Caco-2 (cell line): ENCODE data around the gene NBEAL2. TPM values are rescaled to one million over a fixed set of nuclear protein-coding genes. Genes with fewer than 3 reads are reported as not detected.

Source experiments
- BruUV-seq: library from RNA; stranded (reverse); fragments of 400-500 nt; replicated peaks from 2 replicates; lab custom pipeline; 2021; lab: Mats Ljungman, UMichigan
- CTCF ChIA-PET: fragments of 300-600 bp; sonication (Branson Sonifier 250); formaldehyde crosslinking; loops from one replicate; lab custom pipeline; 2022; ENCODE audit warnings: antibody characterized with exemption; lab: Charles Lee
- POLR2A ChIA-PET: fragments of 300-600 bp; sonication (Branson Sonifier 250); formaldehyde crosslinking; loops from one replicate; lab custom pipeline; 2022; ENCODE audit warnings: antibody characterized with exemption; lab: Charles Lee
- DNase-seq, 2 experiments: peaks; one replicate each; pipeline versions ENCODE4 v3.0.0 to v3.0.0-alpha.2; 2020 to 2022
- H3K27me3 ChIP-seq: replicated peaks from 2 replicates; pipeline ENCODE4 v1.6.0; 2011; ENCODE audit warnings: low read length; ENCODE audit not compliant: control insufficient read depth, insufficient read depth
- H3K36me3 ChIP-seq: 2 replicates; pipeline ENCODE4 v1.5.1; 2011; ENCODE audit warnings: low read length; ENCODE audit not compliant: control insufficient read depth, insufficient read depth
- H3K4me1 ChIP-seq: fragments of 250-450 bp; sonication (Bioruptor Pico); 2 replicates; pipeline ENCODE4 v1.5.1; 2020; ENCODE audit warnings: mild to moderate bottlenecking
- H3K4me3 ChIP-seq: 2 replicates; pipeline ENCODE4 v1.5.1; 2011; ENCODE audit warnings: low read depth, mild to moderate bottlenecking, control low read depth, low read length
- H3K9me3 ChIP-seq: fragments of 250-450 bp; sonication (Bioruptor Pico); 2 replicates; pipeline ENCODE4 v1.5.1; 2020; ENCODE audit warnings: mild to moderate bottlenecking, moderate library complexity
- H3K27ac Mint-ChIP-seq: one replicate; pipeline ENCODE4 v1.8.0; 2022; ENCODE audit warnings: mixed read lengths; ENCODE audit not compliant: unreplicated experiment
- H3K27me3 Mint-ChIP-seq: one replicate; pipeline ENCODE4 v1.8.0; 2022; ENCODE audit warnings: mixed read lengths; ENCODE audit not compliant: insufficient read depth, unreplicated experiment
- H3K36me3 Mint-ChIP-seq: one replicate; pipeline ENCODE4 v1.8.0; 2022; ENCODE audit warnings: mild to moderate bottlenecking, mixed read lengths; ENCODE audit not compliant: insufficient read depth, unreplicated experiment
- H3K4me1 Mint-ChIP-seq: one replicate; pipeline ENCODE4 v1.8.0; 2022; ENCODE audit warnings: low read depth, mixed read lengths; ENCODE audit not compliant: unreplicated experiment
- H3K4me3 Mint-ChIP-seq: one replicate; pipeline ENCODE4 v1.8.0; 2022; ENCODE audit warnings: mild to moderate bottlenecking, moderate library complexity, mixed read lengths; ENCODE audit not compliant: unreplicated experiment
- H3K9me3 Mint-ChIP-seq: one replicate; pipeline ENCODE4 v1.8.0; 2022; ENCODE audit warnings: mixed read lengths; ENCODE audit not compliant: unreplicated experiment
- CTCF ChIP-seq, 2 experiments: fragments of 200-600 bp in 1 of 2; IDR thresholded peaks; 1 replicate in 1 of 2; 2 replicates in 1 of 2; pipeline versions ENCODE4 v1.5.1 to v1.8.0; 2011 to 2022; ENCODE audit warnings: antibody characterized with exemption in 1 of 2, control low read depth in 1 of 2, inconsistent platforms in 1 of 2, low read depth in 1 of 2, low read length in 1 of 2, mild to moderate bottlenecking in 1 of 2, moderate library complexity in 1 of 2; ENCODE audit not compliant: insufficient read depth in 1 of 2, severe bottlenecking in 1 of 2, unreplicated experiment in 1 of 2
- intact Hi-C: fragments of 100-400 bp; cut with micrococcal nuclease; formaldehyde crosslinking; loops from one replicate; pipeline ENCODE4 v1.10.0; 2022; ENCODE audit not compliant: unreplicated experiment
- total RNA-seq: library from RNA; stranded (reverse); gene quantifications from 2 replicates; pipeline ENCODE4 v1.2.3, GENCODE V29; 2022

NBEAL2 gene
- total RNA-seq, 1 experiment from 2014 or later: 62.4 TPM

- POLR2A ChIA-PET: no interaction called here
- H3K4me1 Mint-ChIP-seq: peaks cover 34% of the 10 kb centered on the region
- Histone ChIP-seq H3K4me1 (peaks cover 46% of the 10 kb centered on the region), H3K27me3 (no peaks in the 10 kb centered on the region), H3K4me3 (no peak overlapping the region), H3K36me3 (no peaks in the 10 kb centered on the region), H3K9me3 (no peaks in the 10 kb centered on the region)
- H3K36me3 Mint-ChIP-seq: peaks cover 44% of the 10 kb centered on the region
- TF ChIP-seq CTCF (IDR thresholded peaks at IDR 0.05; ENCODE audit: insufficient read depth in 1 of 2, low read depth in 1 of 2, low read length in 1 of 2, severe bottlenecking in 1 of 2, unreplicated experiment in 1 of 2): no peak
- no peak overlapping the region for H3K4me3 Mint-ChIP-seq
- no TSS peak for BruUV-seq
- intact Hi-C loops: no loop called here
- H3K27ac Mint-ChIP-seq: peak overlapping the region; percentile 55
- CTCF ChIA-PET: interaction anchor here (0.5 to 0.8 kb wide), 2 partner anchors 16 to 41 kb away, joined by 3 to 5 read pairs; no protein-coding TSS in a partner anchor
- DNase-seq: no peak
- no peaks in the 10 kb centered on the region for H3K27me3 Mint-ChIP-seq
- no peaks in the 10 kb centered on the region for H3K9me3 Mint-ChIP-seq
Measured at GRCh38 chr3:46953234-46954010, 26.0 kb upstream of the NBEAL2 start.

- no peaks in the 10 kb centered on the region for H3K9me3 Mint-ChIP-seq
- Histone ChIP-seq H3K4me1 (peaks cover 46% of the 10 kb centered on the region), H3K9me3 (no peaks in the 10 kb centered on the region), H3K27me3 (no peaks in the 10 kb centered on the region), H3K36me3 (no peaks in the 10 kb centered on the region), H3K4me3 (no peak overlapping the region)
- intact Hi-C loops: no loop called here
- POLR2A ChIA-PET: no interaction called here
- no peak for TF ChIP-seq CTCF (IDR thresholded peaks at IDR 0.05; ENCODE audit: insufficient read depth in 1 of 2, low read depth in 1 of 2, low read length in 1 of 2, severe bottlenecking in 1 of 2, unreplicated experiment in 1 of 2)
- H3K27me3 Mint-ChIP-seq: no peaks in the 10 kb centered on the region
- no peak overlapping the region for H3K4me3 Mint-ChIP-seq
- BruUV-seq: no TSS peak
- H3K36me3 Mint-ChIP-seq: peaks cover 47% of the 10 kb centered on the region
- H3K27ac Mint-ChIP-seq: peak overlapping the region; percentile 55
- no peak for DNase-seq
- H3K4me1 Mint-ChIP-seq: peaks cover 34% of the 10 kb centered on the region
- CTCF ChIA-PET: interaction anchor here (0.5 to 0.8 kb wide), 2 partner anchors 15 to 40 kb away, joined by 3 to 5 read pairs; no protein-coding TSS in a partner anchor
Measured at GRCh38 chr3:46954178-46954577, 25.3 kb upstream of the NBEAL2 start.

GRCh38 chr3:46955157-46955556 is 24.3 kb upstream of the NBEAL2 start:
- H3K4me1 ChIP-seq: peaks cover 50% of the 10 kb centered on the region
- no peaks in the 10 kb centered on the region for H3K9me3 Mint-ChIP-seq
- ChIA-PET POLR2A (no interaction called here), CTCF (interaction anchor here (0.6 kb wide), 1 partner anchor 22 kb away, joined by 5 read pairs; no protein-coding TSS in a partner anchor)
- peak overlapping the region; percentile 31 for H3K27ac Mint-ChIP-seq
- no peaks in the 10 kb centered on the region for H3K9me3 ChIP-seq
- peaks cover 42% of the 10 kb centered on the region for H3K4me1 Mint-ChIP-seq
- H3K27me3 ChIP-seq: no peaks in the 10 kb centered on the region
- no TSS peak for BruUV-seq
- no peak overlapping the region for H3K4me3 Mint-ChIP-seq
- DNase-seq: no peak
- TF ChIP-seq CTCF (IDR thresholded peaks at IDR 0.05; ENCODE audit: insufficient read depth in 1 of 2, low read depth in 1 of 2, low read length in 1 of 2, severe bottlenecking in 1 of 2, unreplicated experiment in 1 of 2): no peak
- no peaks in the 10 kb centered on the region for H3K36me3 ChIP-seq
- H3K27me3 Mint-ChIP-seq: no peaks in the 10 kb centered on the region
- H3K4me3 ChIP-seq: no peak overlapping the region
- intact Hi-C loops: no loop called here
- H3K36me3 Mint-ChIP-seq: peaks cover 50% of the 10 kb centered on the region
